IMR-90 (cell line): ENCODE results near the gene DCDC2. TPM values are rescaled to one million over a fixed set of nuclear protein-coding genes. Genes with fewer than 3 reads are reported as not detected.

ENCODE experiments used
- ATAC-seq: fragments of 200-7000 bp; cut with Tn5 transposase; 2 replicates; pipeline ENCODE4 v1.9.1; 2020; ENCODE audit warnings: low read depth, mild to moderate bottlenecking, moderate library complexity
- BruUV-seq: library from RNA; stranded (reverse); fragments of 400-500 nt; replicated peaks from 2 replicates; lab custom pipeline; 2021; lab: Mats Ljungman, UMichigan
- CTCF ChIA-PET: fragments of 300-600 bp; formaldehyde crosslinking; extraction: SDS; loops from one replicate; lab custom pipeline; 2021; ENCODE audit warnings: antibody characterized with exemption; lab: Yijun Ruan, JAX
- POLR2A ChIA-PET: fragments of 300-600 bp; sonication (Branson Sonifier 250); formaldehyde crosslinking; loops from one replicate; lab custom pipeline; 2022; ENCODE audit warnings: antibody characterized with exemption; ENCODE audit not compliant: unreplicated experiment; lab: Charles Lee
- DNase-seq: peaks from one replicate; pipeline ENCODE4 v3.0.0; 2013
- H2AFZ ChIP-seq: replicated peaks from 2 replicates; pipeline ENCODE3; 2013; ENCODE audit warnings: low read length, mild to moderate bottlenecking; ENCODE audit not compliant: poor library complexity
- H2AK5ac ChIP-seq: 2 replicates; pipeline ENCODE4 v1.6.1; 2013; ENCODE audit warnings: low read depth, low read length, inconsistent platforms
- H2AK9ac ChIP-seq: replicated peaks from 2 replicates; pipeline ENCODE3; 2013; ENCODE audit warnings: mild to moderate bottlenecking, low read depth, low read length, moderate library complexity; ENCODE audit not compliant: poor library complexity
- H2BK120ac ChIP-seq: 2 replicates; pipeline ENCODE4 v1.6.1; 2013; ENCODE audit warnings: low read depth, low read length, inconsistent platforms
- H2BK15ac ChIP-seq: 3 replicates; pipeline ENCODE4 v1.6.1; 2013; ENCODE audit warnings: low read depth, low read length, inconsistent platforms
- H2BK20ac ChIP-seq: 2 replicates; pipeline ENCODE4 v1.6.1; 2013; ENCODE audit warnings: low read depth, mild to moderate bottlenecking, inconsistent platforms, low read length, moderate library complexity
- H2BK5ac ChIP-seq: 2 replicates; pipeline ENCODE4 v1.6.1; 2013; ENCODE audit warnings: mild to moderate bottlenecking, low read depth, low read length, inconsistent platforms; ENCODE audit not compliant: poor library complexity, severe bottlenecking
- H3K14ac ChIP-seq: replicated peaks from 2 replicates; pipeline ENCODE4 v1.6.1; 2013; ENCODE audit warnings: low read depth, low read length, inconsistent platforms
- H3K18ac ChIP-seq: 2 replicates; pipeline ENCODE4 v1.6.1; 2013; ENCODE audit warnings: low read depth, low read length, control low read depth
- H3K23ac ChIP-seq: 2 replicates; pipeline ENCODE4 v1.6.1; 2013; ENCODE audit warnings: low read depth, low read length, inconsistent platforms
- H3K27ac ChIP-seq: 2 replicates; pipeline ENCODE4 v1.5.1; 2013; ENCODE audit warnings: mild to moderate bottlenecking, control low read depth, low read length; ENCODE audit not compliant: insufficient read depth
- H3K27me3 ChIP-seq: 2 replicates; pipeline ENCODE4 v1.6.1; 2013; ENCODE audit warnings: low read length; ENCODE audit not compliant: control insufficient read depth, insufficient read depth
- H3K36me3 ChIP-seq: 2 replicates; pipeline ENCODE4 v1.6.1; 2013; ENCODE audit warnings: low read length, mixed read lengths; ENCODE audit not compliant: control insufficient read depth, insufficient read depth
- H3K4ac ChIP-seq: 2 replicates; pipeline ENCODE4 v1.6.1; 2013; ENCODE audit warnings: low read depth, low read length, inconsistent platforms
- H3K4me1 ChIP-seq: 2 replicates; pipeline ENCODE4 v1.6.1; 2013; ENCODE audit warnings: low read length, mixed read lengths; ENCODE audit not compliant: control insufficient read depth, insufficient read depth
- H3K4me2 ChIP-seq: 2 replicates; pipeline ENCODE4 v1.6.1; 2013; ENCODE audit warnings: low read depth, mild to moderate bottlenecking, control low read depth, low read length, moderate library complexity
- H3K4me3 ChIP-seq: 2 replicates; pipeline ENCODE4 v1.5.1; 2013; ENCODE audit warnings: low read depth, mild to moderate bottlenecking, control low read depth, low read length, moderate library complexity; ENCODE audit not compliant: insufficient read depth
- H3K56ac ChIP-seq: 2 replicates; pipeline ENCODE4 v1.6.1; 2013; ENCODE audit warnings: low read length, inconsistent platforms; ENCODE audit not compliant: insufficient read depth; ENCODE audit errors: extremely low read depth
- H3K79me1 ChIP-seq, 2 experiments: 2 replicates each; pipeline ENCODE4 v1.6.1; 2013; ENCODE audit warnings: low read length in 2 of 2, inconsistent platforms in 1 of 2, low read depth in 1 of 2
- H3K9ac ChIP-seq: 2 replicates; pipeline ENCODE4 v1.6.1; 2013; ENCODE audit warnings: low read depth, low read length, control low read depth
- H3K9me1 ChIP-seq: 2 replicates; pipeline ENCODE4 v1.6.1; 2013; ENCODE audit warnings: low read length, inconsistent platforms; ENCODE audit not compliant: insufficient read depth
- H3K9me3 ChIP-seq: 2 replicates; pipeline ENCODE4 v1.6.1; 2013; ENCODE audit warnings: low read length; ENCODE audit not compliant: control insufficient read depth, insufficient read depth
- H4K20me1 ChIP-seq: 2 replicates; pipeline ENCODE4 v1.6.1; 2013; ENCODE audit warnings: low read length, inconsistent platforms; ENCODE audit not compliant: insufficient read depth
- H4K5ac ChIP-seq: 2 replicates; pipeline ENCODE4 v1.6.1; 2013; ENCODE audit warnings: mild to moderate bottlenecking, low read depth, low read length, control low read depth
- H4K8ac ChIP-seq, 2 experiments: 2 replicates each; pipeline ENCODE4 v1.6.1; 2013; ENCODE audit warnings: low read depth in 2 of 2, low read length in 2 of 2, control low read depth in 1 of 2, inconsistent platforms in 1 of 2
- H4K91ac ChIP-seq: 2 replicates; pipeline ENCODE4 v1.6.1; 2013; ENCODE audit warnings: low read depth, low read length, inconsistent platforms; ENCODE audit not compliant: insufficient read depth
- FOS ChIP-seq: fragments of 150-350 bp; IDR thresholded peaks from 2 replicates; pipeline ENCODE4 v1.6.1; 2016; ENCODE audit warnings: low read depth, low read length
- NFE2L2 ChIP-seq: fragments of 150-350 bp; IDR thresholded peaks from 2 replicates; pipeline ENCODE4 v1.6.1; 2016; ENCODE audit warnings: low read depth, mild to moderate bottlenecking, low read length
- RAD21 ChIP-seq: IDR thresholded peaks from 2 replicates; pipeline ENCODE4 v1.6.1; 2012; ENCODE audit warnings: low read length, improper control_type of control experiment
- SMC3 ChIP-seq: fragments of 150-350 bp; IDR thresholded peaks from 2 replicates; pipeline ENCODE4 v1.6.1; 2016; ENCODE audit warnings: low read depth, mild to moderate bottlenecking, antibody characterized with exemption, low read length, moderate library complexity
- whole genome bisulfite sequencing, 2 experiments: methylation state at CpG; one replicate each; pipeline versions ENCODE4 v1.1.5 to v1.1.7; 2013; ENCODE audit warnings: missing lambda C conversion rate in 2 of 2; ENCODE audit not compliant: insufficient read length in 1 of 2; ENCODE audit errors: extremely low coverage in 2 of 2; 5-methylcytosine and 5-hydroxymethylcytosine counted together
- dilution Hi-C: fragments of 300-500 bp; cut with HindIII; formaldehyde crosslinking; loops from one replicate; pipeline ENCODE4 v1.14.3; 2018; ENCODE audit warnings: low sequenced_read_pairs; ENCODE audit not compliant: unreplicated experiment
- in situ Hi-C: fragments of 300-500 bp; cut with MboI; formaldehyde crosslinking; loops from 3 replicates; pipeline ENCODE4 v1.14.3; 2019; ENCODE audit warnings: low sequenced_read_pairs, inconsistent platforms, mixed read lengths
- intact Hi-C: fragments of 100-400 bp; cut with micrococcal nuclease; formaldehyde crosslinking; loops from 2 replicates; pipeline ENCODE4 v1.10.0; 2022
- polyA plus RNA-seq, 3 experiments: library from polyadenylated mRNA; depleted of rRNA; stranded (reverse); fragments of >200 nt; gene quantifications; 2 replicates each; pipeline ENCODE4 v1.2.3, GENCODE V29; 2012; ENCODE audit warnings: low replicate concordance in 1 of 3
- total RNA-seq: library from RNA; depleted of rRNA; stranded (reverse); fragments of >200 nt; gene quantifications from 2 replicates; pipeline ENCODE4 v1.2.3, GENCODE V29; 2012

Gene DCDC2
- total and polyA plus RNA-seq, 2 of the 4 experiments (the other 2 are of a cell fraction) = not detected

- Histone ChIP-seq H3K27ac (no peak overlapping the region), H3K18ac (no peak overlapping the region), H3K4me3 (no peak overlapping the region), H4K8ac (no peak overlapping the region), H4K20me1 (no peaks in the 10 kb centered on the region), H2BK120ac (no peak overlapping the region), H3K36me3 (no peaks in the 10 kb centered on the region), H2BK5ac (no peak overlapping the region), H3K9me3 (peaks cover 3% of the 10 kb centered on the region), H2AK9ac (no peak overlapping the region), H3K23ac (no peak overlapping the region), H2BK15ac (no peak overlapping the region), H2BK20ac (no peak overlapping the region), H3K56ac (no peak overlapping the region), H3K27me3 (no peaks in the 10 kb centered on the region), H2AK5ac (no peak overlapping the region), H4K91ac (no peak overlapping the region), H2AFZ (no peak overlapping the region), H3K9ac (no peak overlapping the region), H3K4ac (no peak overlapping the region), H3K4me2 (no peak overlapping the region), H3K14ac (no peak overlapping the region), H3K4me1 (no peaks in the 10 kb centered on the region), H3K9me1 (no peaks in the 10 kb centered on the region), H4K5ac (no peak overlapping the region), H3K79me1 (no peaks in the 10 kb centered on the region)
- dilution Hi-C loops (no loop called here), in situ Hi-C loops (no loop called here), intact Hi-C loops (no loop called here)
- POLR2A ChIA-PET = no interaction called here
- WGBS, 2 experiments = 62% methylated on average over 4 of the region's 6 CpGs; no CpG with 5 or more reads in 1 of the 2 experiments
- no TSS peak for BruUV-seq
- TF ChIP-seq FOS = no peak
- TF ChIP-seq SMC3 = no peak
- no peak for TF ChIP-seq RAD21
- no peak for TF ChIP-seq NFE2L2
- ATAC-seq (no peak), DNase-seq (no peak)
- CTCF ChIA-PET = interaction anchor here (0.6 to 1.9 kb wide), 3 partner anchors 11 to 48 kb away, joined by 3 to 8 read pairs (median 5); no protein-coding TSS in a partner anchor
These were observed 123.9 kb downstream of the DCDC2 start for GRCh38 chr6:24233813-24234442.
